Left lung (tissue), 10 donors: ENCODE measurements around the gene SUMO4. TPM values are rescaled to one million over a fixed set of nuclear protein-coding genes. Genes with fewer than 3 reads are reported as not detected.
A peak's percentile ranks its signal among the peaks of the same experiment; 100 is the strongest.

ENCODE experiments used
- ATAC-seq: fragments of 200-7000 bp; cut with Tn5 transposase; one replicate; pipeline ENCODE4 v1.9.1; 2020; ENCODE audit warnings: moderate library complexity
- DNase-seq, 4 donors: peaks; one replicate each; pipeline ENCODE4 v3.0.0-alpha.2; 2013 to 2020
- H3K27ac ChIP-seq, 2 donors: fragments of 200-600 bp; sonication (generic) in 1 of 2; one replicate each; pipeline versions ENCODE4 v1.5.0 to v1.8.0; 2020 to 2021
- H3K27me3 ChIP-seq, 2 donors: fragments of 200-600 bp; sonication (generic) in 1 of 2; one replicate each; pipeline versions ENCODE4 v1.5.0 to v1.8.0; 2020 to 2021
- H3K36me3 ChIP-seq, 2 donors: fragments of 200-600 bp; sonication (generic) in 1 of 2; one replicate each; pipeline versions ENCODE4 v1.5.0 to v1.8.0; 2020 to 2021
- H3K4me1 ChIP-seq, 2 donors: fragments of 200-600 bp; one replicate each; pipeline ENCODE4 v1.8.0; 2021
- H3K4me3 ChIP-seq, 2 donors: fragments of 200-600 bp; sonication (generic) in 1 of 2; one replicate each; pipeline versions ENCODE4 v1.5.0 to v1.8.0; 2020 to 2021; ENCODE audit warnings: mild to moderate bottlenecking in 1 of 2
- H3K9me3 ChIP-seq, 2 donors: fragments of 200-600 bp; sonication (generic) in 1 of 2; one replicate each; pipeline versions ENCODE4 v1.5.0 to v1.8.0; 2020 to 2021
- intact Hi-C, 2 donors: fragments of 100-400 bp; cut with DNase I; formaldehyde crosslinking; loops; one replicate each; pipeline versions ENCODE4 v1.11.2 to v1.14.2; 2022
- polyA plus RNA-seq, 6 donors: library from polyadenylated mRNA; unstranded; fragments of 120-200 nt; gene quantifications; one replicate each; pipeline ENCODE4 v1.2.1, GENCODE V29; 2013; ENCODE audit not compliant: insufficient read length in 6 of 6
- total RNA-seq, 2 donors: library from RNA; stranded (reverse); fragmentation: NEBNext Ultra II Directional; extraction: Animal tissue kit (Norgen Biotek cat#: 25700); gene quantifications; one replicate each; pipeline ENCODE4 v1.2.1, GENCODE V29; 2021
- TF ChIP-seq, protein P1 (sequence below), 2 donors: fragments of 200-600 bp; sonication (generic) in 1 of 2; IDR thresholded peaks; one replicate each; pipeline versions ENCODE4 v1.5.0 to v1.8.0; 2021; ENCODE audit warnings: antibody characterized with exemption in 2 of 2
- donor health status: DM: no; HTN: yes; CAD: no.
- donor health status: DM: no; HTN: no; CAD: no.

SUMO4 gene
- total and polyA plus RNA-seq, 8 donors = 1.0 to 2.7 (median 1.9) TPM

- peaks cover 0 to 15% of the 10 kb centered on the region in 2 donors for H3K36me3 ChIP-seq
- TF ChIP-seq, protein P1, sequence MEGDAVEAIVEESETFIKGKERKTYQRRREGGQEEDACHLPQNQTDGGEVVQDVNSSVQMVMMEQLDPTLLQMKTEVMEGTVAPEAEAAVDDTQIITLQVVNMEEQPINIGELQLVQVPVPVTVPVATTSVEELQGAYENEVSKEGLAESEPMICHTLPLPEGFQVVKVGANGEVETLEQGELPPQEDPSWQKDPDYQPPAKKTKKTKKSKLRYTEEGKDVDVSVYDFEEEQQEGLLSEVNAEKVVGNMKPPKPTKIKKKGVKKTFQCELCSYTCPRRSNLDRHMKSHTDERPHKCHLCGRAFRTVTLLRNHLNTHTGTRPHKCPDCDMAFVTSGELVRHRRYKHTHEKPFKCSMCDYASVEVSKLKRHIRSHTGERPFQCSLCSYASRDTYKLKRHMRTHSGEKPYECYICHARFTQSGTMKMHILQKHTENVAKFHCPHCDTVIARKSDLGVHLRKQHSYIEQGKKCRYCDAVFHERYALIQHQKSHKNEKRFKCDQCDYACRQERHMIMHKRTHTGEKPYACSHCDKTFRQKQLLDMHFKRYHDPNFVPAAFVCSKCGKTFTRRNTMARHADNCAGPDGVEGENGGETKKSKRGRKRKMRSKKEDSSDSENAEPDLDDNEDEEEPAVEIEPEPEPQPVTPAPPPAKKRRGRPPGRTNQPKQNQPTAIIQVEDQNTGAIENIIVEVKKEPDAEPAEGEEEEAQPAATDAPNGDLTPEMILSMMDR (IDR thresholded peaks at IDR 0.05) = no peak
- H3K4me3 ChIP-seq = no peak overlapping the region
- no peak overlapping the region for H3K27ac ChIP-seq
- H3K4me1 ChIP-seq = peaks cover 0 to 24% of the 10 kb centered on the region in 2 donors
- ATAC-seq (no peak), DNase-seq (no peak)
- H3K27me3 ChIP-seq = no peaks in the 10 kb centered on the region
- no peaks in the 10 kb centered on the region for H3K9me3 ChIP-seq
- intact Hi-C loops = loop anchor here in 1 of 2 donors (10.0 kb wide), 1 partner anchor 59 kb away; the partner anchor contains the start of gene TAB2
Observed at GRCh38 chr6:149373511-149373910, 26.6 kb upstream of the SUMO4 start.

GRCh38 chr6:149379977-149380376 lies 20.1 kb upstream of the SUMO4 start:
- ATAC-seq (no peak), DNase-seq (no peak)
- Histone ChIP-seq H3K4me1 (no peaks in the 10 kb centered on the region), H3K27ac (no peak overlapping the region), H3K27me3 (no peaks in the 10 kb centered on the region), H3K4me3 (no peak overlapping the region), H3K36me3 (peaks cover 4 to 57% of the 10 kb centered on the region in 2 donors), H3K9me3 (no peaks in the 10 kb centered on the region)
- TF ChIP-seq, protein P1 (IDR thresholded peaks at IDR 0.05) = no peak
- intact Hi-C loops = loop anchor here in 1 of 2 donors (10.0 kb wide), 1 partner anchor 65 kb away; the partner anchor contains the start of gene TAB2

DNA sequence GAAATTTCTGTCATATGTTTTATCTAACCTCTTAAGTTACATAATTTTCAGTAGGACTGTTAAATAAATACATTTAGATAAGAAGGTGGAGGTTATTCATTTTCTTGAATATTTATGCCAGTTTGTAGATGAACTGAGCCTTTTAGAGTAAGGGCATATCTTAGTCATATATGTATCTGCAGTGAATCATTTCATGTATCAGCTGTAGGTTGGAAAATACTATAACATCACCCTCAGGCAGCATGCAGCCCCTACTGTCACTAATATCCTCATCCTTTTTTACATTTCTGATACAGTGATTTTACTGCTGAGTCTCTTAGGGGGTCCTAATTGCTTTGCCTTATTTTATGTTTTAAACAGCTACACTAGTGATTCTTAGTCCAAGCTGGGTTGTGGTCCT lies 19.5 kb upstream of the SUMO4 start:
- ATAC-seq = no peak
- Histone ChIP-seq H3K4me1 (no peaks in the 10 kb centered on the region), H3K27ac (no peak overlapping the region), H3K27me3 (no peaks in the 10 kb centered on the region), H3K4me3 (no peak overlapping the region), H3K36me3 (peaks cover 4 to 57% of the 10 kb centered on the region in 2 donors), H3K9me3 (no peaks in the 10 kb centered on the region)
- TF ChIP-seq, protein P1 (IDR thresholded peaks at IDR 0.05) = no peak
- intact Hi-C loops = no loop called here
- DNase-seq = no peak

DNA sequence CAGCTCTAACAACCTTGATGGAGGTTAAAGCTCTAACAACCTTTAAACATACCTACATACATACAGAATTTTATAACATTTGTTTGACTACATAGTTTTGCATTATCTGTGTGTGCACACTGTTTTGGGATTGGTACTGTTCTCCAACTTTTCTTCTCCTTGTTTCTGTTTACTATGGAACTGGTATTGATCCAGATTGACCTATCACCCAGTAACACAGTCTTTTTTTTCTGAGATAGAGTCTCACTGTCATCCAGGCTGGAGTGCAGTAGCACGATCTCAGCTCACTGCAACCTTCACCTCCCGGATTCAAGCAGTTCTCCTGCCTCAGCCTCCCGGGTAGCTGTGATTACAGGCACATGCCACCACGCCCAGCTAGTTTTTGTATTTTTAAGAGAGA lies 16.7 kb upstream of the SUMO4 start:
- no peaks in the 10 kb centered on the region for H3K9me3 ChIP-seq
- no peak for ATAC-seq
- H3K27ac ChIP-seq = no peak overlapping the region
- no peak for DNase-seq
- peaks cover 4 to 56% of the 10 kb centered on the region in 2 donors for H3K36me3 ChIP-seq
- TF ChIP-seq, protein P1 (IDR thresholded peaks at IDR 0.05) = no peak
- intact Hi-C loops = no loop called here
- no peaks in the 10 kb centered on the region for H3K27me3 ChIP-seq
- no peaks in the 10 kb centered on the region for H3K4me1 ChIP-seq
- no peak overlapping the region for H3K4me3 ChIP-seq

- H3K4me1 ChIP-seq = no peaks in the 10 kb centered on the region
- TF ChIP-seq, protein P1 (IDR thresholded peaks at IDR 0.05) = no peak
- ATAC-seq = no peak
- no peak overlapping the region for H3K4me3 ChIP-seq
- H3K27ac ChIP-seq = no peak overlapping the region
- peak in 1 of 4 donors; percentile 7 for DNase-seq
- intact Hi-C loops = no loop called here
- peaks cover 4 to 45% of the 10 kb centered on the region in 2 donors for H3K36me3 ChIP-seq
- no peaks in the 10 kb centered on the region for H3K9me3 ChIP-seq
- H3K27me3 ChIP-seq = no peaks in the 10 kb centered on the region
Observed at GRCh38 chr6:149384464-149384863, 15.6 kb upstream of the SUMO4 start.
